Caco-2 (cell line): ENCODE data around the gene LCAT. TPM values are rescaled to one million over a fixed set of nuclear protein-coding genes. Genes with fewer than 3 reads are reported as not detected.

Experiments used
- BruUV-seq: library from RNA; stranded (reverse); fragments of 400-500 nt; replicated peaks from 2 replicates; lab custom pipeline; 2021; lab: Mats Ljungman, UMichigan
- CTCF ChIA-PET: fragments of 300-600 bp; sonication (Branson Sonifier 250); formaldehyde crosslinking; loops from one replicate; lab custom pipeline; 2022; ENCODE audit warnings: antibody characterized with exemption; lab: Charles Lee
- POLR2A ChIA-PET: fragments of 300-600 bp; sonication (Branson Sonifier 250); formaldehyde crosslinking; loops from one replicate; lab custom pipeline; 2022; ENCODE audit warnings: antibody characterized with exemption; lab: Charles Lee
- DNase-seq, 2 experiments: peaks; one replicate each; pipeline versions ENCODE4 v3.0.0 to v3.0.0-alpha.2; 2020 to 2022
- H3K27me3 ChIP-seq: replicated peaks from 2 replicates; pipeline ENCODE4 v1.6.0; 2011; ENCODE audit warnings: low read length; ENCODE audit not compliant: control insufficient read depth, insufficient read depth
- H3K36me3 ChIP-seq: 2 replicates; pipeline ENCODE4 v1.5.1; 2011; ENCODE audit warnings: low read length; ENCODE audit not compliant: control insufficient read depth, insufficient read depth
- H3K4me1 ChIP-seq: fragments of 250-450 bp; sonication (Bioruptor Pico); 2 replicates; pipeline ENCODE4 v1.5.1; 2020; ENCODE audit warnings: mild to moderate bottlenecking
- H3K4me3 ChIP-seq: 2 replicates; pipeline ENCODE4 v1.5.1; 2011; ENCODE audit warnings: low read depth, mild to moderate bottlenecking, control low read depth, low read length
- H3K9me3 ChIP-seq: fragments of 250-450 bp; sonication (Bioruptor Pico); 2 replicates; pipeline ENCODE4 v1.5.1; 2020; ENCODE audit warnings: mild to moderate bottlenecking, moderate library complexity
- H3K27ac Mint-ChIP-seq: one replicate; pipeline ENCODE4 v1.8.0; 2022; ENCODE audit warnings: mixed read lengths; ENCODE audit not compliant: unreplicated experiment
- H3K27me3 Mint-ChIP-seq: one replicate; pipeline ENCODE4 v1.8.0; 2022; ENCODE audit warnings: mixed read lengths; ENCODE audit not compliant: insufficient read depth, unreplicated experiment
- H3K36me3 Mint-ChIP-seq: one replicate; pipeline ENCODE4 v1.8.0; 2022; ENCODE audit warnings: mild to moderate bottlenecking, mixed read lengths; ENCODE audit not compliant: insufficient read depth, unreplicated experiment
- H3K4me1 Mint-ChIP-seq: one replicate; pipeline ENCODE4 v1.8.0; 2022; ENCODE audit warnings: low read depth, mixed read lengths; ENCODE audit not compliant: unreplicated experiment
- H3K4me3 Mint-ChIP-seq: one replicate; pipeline ENCODE4 v1.8.0; 2022; ENCODE audit warnings: mild to moderate bottlenecking, moderate library complexity, mixed read lengths; ENCODE audit not compliant: unreplicated experiment
- H3K9me3 Mint-ChIP-seq: one replicate; pipeline ENCODE4 v1.8.0; 2022; ENCODE audit warnings: mixed read lengths; ENCODE audit not compliant: unreplicated experiment
- intact Hi-C: fragments of 100-400 bp; cut with micrococcal nuclease; formaldehyde crosslinking; loops from one replicate; pipeline ENCODE4 v1.10.0; 2022; ENCODE audit not compliant: unreplicated experiment
- total RNA-seq: library from RNA; stranded (reverse); gene quantifications from 2 replicates; pipeline ENCODE4 v1.2.3, GENCODE V29; 2022
- TF ChIP-seq, protein P1 (sequence below), 2 experiments: fragments of 200-600 bp in 1 of 2; IDR thresholded peaks; 1 replicate in 1 of 2; 2 replicates in 1 of 2; pipeline versions ENCODE4 v1.5.1 to v1.8.0; 2011 to 2022; ENCODE audit warnings: antibody characterized with exemption in 1 of 2, control low read depth in 1 of 2, inconsistent platforms in 1 of 2, low read depth in 1 of 2, low read length in 1 of 2, mild to moderate bottlenecking in 1 of 2, moderate library complexity in 1 of 2; ENCODE audit not compliant: insufficient read depth in 1 of 2, severe bottlenecking in 1 of 2, unreplicated experiment in 1 of 2

The LCAT gene
- total RNA-seq, 1 experiment from 2014 or later, result 33.3 TPM

DNA sequence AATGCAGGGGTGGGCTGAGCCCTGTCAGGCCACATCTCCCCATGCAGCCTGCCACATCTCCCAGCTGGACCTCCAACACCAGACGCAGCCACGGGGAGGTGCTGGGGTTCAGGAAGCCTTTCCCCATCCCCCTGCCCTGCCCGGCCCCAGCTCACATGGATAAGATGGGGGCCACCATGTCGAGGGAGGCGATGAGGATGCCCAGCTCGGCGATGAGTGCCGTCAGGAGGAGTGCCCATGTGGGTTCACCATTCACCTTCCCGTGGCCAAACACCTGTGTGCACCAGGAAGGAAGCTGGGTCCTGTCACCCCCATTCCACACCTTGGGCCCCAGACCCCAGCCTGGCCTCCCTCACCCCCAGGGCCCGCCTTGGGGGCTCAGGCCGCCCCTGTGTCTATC is 5.7 kb upstream of the LCAT start:
- POLR2A ChIA-PET, result no interaction called here

DNA sequence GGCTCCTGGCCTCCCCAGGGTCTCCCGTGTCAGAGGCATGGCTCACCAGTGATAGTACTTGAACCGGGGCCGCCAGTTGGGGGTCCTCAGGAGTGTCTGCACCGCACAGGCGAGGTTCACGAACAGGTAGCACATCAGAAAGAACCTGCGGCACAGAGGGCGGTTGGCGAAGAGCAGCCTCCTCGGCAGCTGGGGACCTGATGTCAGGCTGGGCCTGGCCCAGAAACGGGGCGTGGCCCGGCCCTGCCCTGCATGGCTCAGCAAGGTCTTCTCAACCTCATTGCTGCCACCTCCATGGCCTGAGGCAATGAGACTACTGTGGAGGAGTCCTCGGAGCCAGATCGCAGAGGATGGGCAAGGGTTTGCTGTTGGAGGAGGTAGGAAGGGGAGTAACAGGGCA is 4.1 kb upstream of the LCAT start:
- no peak for DNase-seq
- Mint-ChIP-seq H3K27me3 (no peaks in the 10 kb centered on the region), H3K4me1 (no peaks in the 10 kb centered on the region), H3K27ac (no peak overlapping the region), H3K36me3 (peaks cover 95% of the 10 kb centered on the region), H3K4me3 (no peak overlapping the region), H3K9me3 (no peaks in the 10 kb centered on the region)
- BruUV-seq, result no TSS peak
- Histone ChIP-seq H3K4me1 (peaks cover 6% of the 10 kb centered on the region; the same call in 1 of the 2 replicates), H3K36me3 (peaks cover 10% of the 10 kb centered on the region), H3K4me3 (no peak overlapping the region), H3K27me3 (no peaks in the 10 kb centered on the region), H3K9me3 (no peaks in the 10 kb centered on the region)
- TF ChIP-seq, protein P1, sequence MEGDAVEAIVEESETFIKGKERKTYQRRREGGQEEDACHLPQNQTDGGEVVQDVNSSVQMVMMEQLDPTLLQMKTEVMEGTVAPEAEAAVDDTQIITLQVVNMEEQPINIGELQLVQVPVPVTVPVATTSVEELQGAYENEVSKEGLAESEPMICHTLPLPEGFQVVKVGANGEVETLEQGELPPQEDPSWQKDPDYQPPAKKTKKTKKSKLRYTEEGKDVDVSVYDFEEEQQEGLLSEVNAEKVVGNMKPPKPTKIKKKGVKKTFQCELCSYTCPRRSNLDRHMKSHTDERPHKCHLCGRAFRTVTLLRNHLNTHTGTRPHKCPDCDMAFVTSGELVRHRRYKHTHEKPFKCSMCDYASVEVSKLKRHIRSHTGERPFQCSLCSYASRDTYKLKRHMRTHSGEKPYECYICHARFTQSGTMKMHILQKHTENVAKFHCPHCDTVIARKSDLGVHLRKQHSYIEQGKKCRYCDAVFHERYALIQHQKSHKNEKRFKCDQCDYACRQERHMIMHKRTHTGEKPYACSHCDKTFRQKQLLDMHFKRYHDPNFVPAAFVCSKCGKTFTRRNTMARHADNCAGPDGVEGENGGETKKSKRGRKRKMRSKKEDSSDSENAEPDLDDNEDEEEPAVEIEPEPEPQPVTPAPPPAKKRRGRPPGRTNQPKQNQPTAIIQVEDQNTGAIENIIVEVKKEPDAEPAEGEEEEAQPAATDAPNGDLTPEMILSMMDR (IDR thresholded peaks at IDR 0.05; ENCODE audit: insufficient read depth in 1 of 2, low read depth in 1 of 2, low read length in 1 of 2, severe bottlenecking in 1 of 2, unreplicated experiment in 1 of 2), result no peak
- ChIA-PET CTCF (interaction anchor here (0.6 to 1.1 kb wide), 2 partner anchors 93 to 95 kb away, joined by 3 read pairs; no protein-coding TSS in a partner anchor), POLR2A (interaction anchor here (1.4 kb wide), 1 partner anchor 12 kb away, joined by 3 read pairs; no protein-coding TSS in a partner anchor)
- intact Hi-C loops, result no loop called here

More for the DNA sequence above, 5.7 kb upstream of the LCAT start:
- no peaks in the 10 kb centered on the region for H3K27me3 Mint-ChIP-seq
- H3K9me3 Mint-ChIP-seq, result no peaks in the 10 kb centered on the region
- no TSS peak for BruUV-seq
- Histone ChIP-seq H3K27me3 (no peaks in the 10 kb centered on the region), H3K4me3 (no peak overlapping the region), H3K4me1 (no peaks in the 10 kb centered on the region), H3K9me3 (no peaks in the 10 kb centered on the region), H3K36me3 (peaks cover 10% of the 10 kb centered on the region)
- intact Hi-C loops, result no loop called here
- H3K4me3 Mint-ChIP-seq, result no peak overlapping the region
- DNase-seq, result no peak
- peaks cover 94% of the 10 kb centered on the region for H3K36me3 Mint-ChIP-seq
- H3K27ac Mint-ChIP-seq, result no peak overlapping the region
- CTCF ChIA-PET, result no interaction called here
- TF ChIP-seq, protein P1 (IDR thresholded peaks at IDR 0.05; ENCODE audit: insufficient read depth in 1 of 2, low read depth in 1 of 2, low read length in 1 of 2, severe bottlenecking in 1 of 2, unreplicated experiment in 1 of 2), result no peak
- no peaks in the 10 kb centered on the region for H3K4me1 Mint-ChIP-seq

DNA sequence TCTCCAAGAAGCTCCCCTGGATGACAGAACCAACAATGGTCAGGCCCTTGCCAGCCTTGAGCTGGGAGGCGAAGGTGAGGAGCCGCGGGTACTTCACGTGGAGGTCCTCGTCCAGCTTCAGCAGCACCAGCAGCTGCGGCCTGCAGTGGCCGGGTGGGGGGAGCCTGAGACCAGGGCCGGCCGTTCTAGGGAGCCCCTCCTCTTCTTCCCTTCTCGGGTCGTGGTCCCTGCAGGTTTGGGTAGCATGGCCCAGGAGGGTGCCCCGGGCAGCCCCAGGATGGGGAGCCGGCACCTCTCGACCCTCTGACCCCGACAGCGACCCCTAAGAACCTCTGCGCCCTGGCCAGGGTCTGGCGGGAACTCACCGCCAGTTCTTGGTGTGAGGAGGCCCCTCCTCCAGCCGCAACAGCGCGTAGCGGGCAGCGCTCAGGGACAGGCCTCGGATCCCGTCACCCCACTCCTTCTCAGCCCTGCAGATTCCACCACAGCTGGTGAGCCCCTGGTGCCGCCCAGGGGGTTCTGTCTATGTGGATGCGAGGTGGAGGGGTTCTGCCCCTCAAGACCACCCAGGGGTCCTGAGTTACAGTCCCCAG is 3.1 kb upstream of the LCAT start:
- no peak overlapping the region for H3K4me3 Mint-ChIP-seq
- H3K27me3 ChIP-seq, result no peaks in the 10 kb centered on the region
- H3K9me3 ChIP-seq, result no peaks in the 10 kb centered on the region
- no peaks in the 10 kb centered on the region for H3K27me3 Mint-ChIP-seq
- H3K9me3 Mint-ChIP-seq, result no peaks in the 10 kb centered on the region
- peaks cover 94% of the 10 kb centered on the region for H3K36me3 Mint-ChIP-seq
- intact Hi-C loops, result no loop called here
- H3K27ac Mint-ChIP-seq, result no peak overlapping the region
- H3K4me1 ChIP-seq, result peaks cover 6% of the 10 kb centered on the region; the same call in 1 of the 2 replicates
- TF ChIP-seq, protein P1 (IDR thresholded peaks at IDR 0.05; ENCODE audit: insufficient read depth in 1 of 2, low read depth in 1 of 2, low read length in 1 of 2, severe bottlenecking in 1 of 2, unreplicated experiment in 1 of 2), result no peak
- peaks cover 4% of the 10 kb centered on the region for H3K4me1 Mint-ChIP-seq
- ChIA-PET POLR2A (interaction anchor here (0.6 kb wide), 1 partner anchor 80 kb away, joined by 4 read pairs; no protein-coding TSS in a partner anchor), CTCF (interaction anchor here (0.6 to 0.8 kb wide), 2 partner anchors 11 to 96 kb away, joined by 3 to 5 read pairs; no protein-coding TSS in a partner anchor)
- no peak for DNase-seq
- no TSS peak for BruUV-seq
- no peak overlapping the region for H3K4me3 ChIP-seq
- H3K36me3 ChIP-seq, result peaks cover 10% of the 10 kb centered on the region
